ENCODE results near the gene HUWE1. TPM values are rescaled to one million over a fixed set of nuclear protein-coding genes. Genes with fewer than 3 reads are reported as not detected.
A peak's percentile ranks its signal among the peaks of the same experiment; 100 is the strongest.

The HUWE1 gene
- total RNA-seq, 2 experiments from 2014 or later, result 544 to 560 TPM

- POLR2A ChIA-PET, result no interaction called here
- H3K36me3 Mint-ChIP-seq, result no peaks in the 10 kb centered on the region
- intact Hi-C loops (cut with micrococcal nuclease), result loop anchor here (2.0 kb wide), 1 partner anchor 169 kb away; no protein-coding TSS in a partner anchor
These were observed 203.1 kb downstream of the HUWE1 start for GRCh38 chrX:53483416-53483815.

More at GRCh38 chrX:53483416-53483815, 203.1 kb downstream of the HUWE1 start:
- no peaks in the 10 kb centered on the region for H3K9me3 Mint-ChIP-seq
- no peaks in the 10 kb centered on the region for H3K4me1 Mint-ChIP-seq (ENCODE audit: low read depth)
- CTCF ChIA-PET, result interaction anchor here (1.1 to 5.2 kb wide), 3 partner anchors 11 to 170 kb away, joined by 3 to 72 read pairs (median 66); no protein-coding TSS in a partner anchor
- H3K27ac Mint-ChIP-seq, result no peak overlapping the region
- DNase-seq, result no peak
- peaks cover 2% of the 10 kb centered on the region for H3K27me3 Mint-ChIP-seq
- H3K4me3 Mint-ChIP-seq, result no peak overlapping the region

Small RNA genes within 50 kb of the gene (microRNA-seq; reads per million reads assigned to microRNA genes)
- gene MIR98 (ENCODE audit: borderline microRNAs expressed, borderline number of aligned reads, borderline replicate concordance), result 25,390 reads per million, percentile 98 among the genes with 10 or more reads in this experiment
- gene MIRLET7F2 (ENCODE audit: borderline microRNAs expressed, borderline number of aligned reads, borderline replicate concordance), result 3,181 reads per million, percentile 92 among the genes with 10 or more reads in this experiment
